Measurements from ENCODE around the gene RASD1. TPM values are rescaled to one million over a fixed set of nuclear protein-coding genes. Genes with fewer than 3 reads are reported as not detected.

Gene RASD1
- total RNA-seq, 1 experiment from 2014 or later: 5.7 TPM

GRCh38 chr17:17506893-17507464 lies 10.8 kb upstream of the RASD1 start:
- Histone ChIP-seq H2BK120ac (ENCODE audit: low read depth, low read length, poor library complexity, severe bottlenecking) (no peak overlapping the region), H3K4me1 (ENCODE audit: insufficient read depth, low read length) (no peaks in the 10 kb centered on the region), H2BK15ac (ENCODE audit: low read depth, low read length) (no peak overlapping the region), H3K9me3 (ENCODE audit: control insufficient read depth, low read depth, low read length) (no peaks in the 10 kb centered on the region), H2BK12ac (ENCODE audit: insufficient read length, low read depth, low read length) (no peak overlapping the region), H3K56ac (ENCODE audit: insufficient read length, low read depth, low read length) (no peak overlapping the region), H4K8ac (replicated peaks; ENCODE audit: insufficient read length, low read depth, low read length) (no peak overlapping the region), H2BK5ac (ENCODE audit: insufficient read length, low read length) (no peak overlapping the region), H3K79me2 (ENCODE audit: insufficient read depth, low read length) (no peaks in the 10 kb centered on the region), H3K27ac (ENCODE audit: insufficient read length, low read depth, low read length) (no peak overlapping the region), H3K27me3 (ENCODE audit: insufficient read depth, low read length) (no peaks in the 10 kb centered on the region), H3K4me2 (ENCODE audit: insufficient read depth, insufficient read length, low read length) (no peak overlapping the region), H2AFZ (ENCODE audit: low read length) (no peak overlapping the region), H3K23ac (ENCODE audit: insufficient read length, low read depth, low read length) (no peak overlapping the region), H3K4ac (ENCODE audit: low read depth, low read length) (no peak overlapping the region), H3T11ph (ENCODE audit: low read length) (no peak overlapping the region), H3K9ac (ENCODE audit: extremely low read depth, insufficient read length, low read length) (no peak overlapping the region), H2AK5ac (ENCODE audit: insufficient read length, low read length) (no peak overlapping the region), H3K14ac (ENCODE audit: insufficient read depth, low read length) (no peak overlapping the region; the same call in 1 of the 2 replicates), H2BK20ac (ENCODE audit: low read depth, low read length, poor library complexity, severe bottlenecking) (no peak overlapping the region), H3K18ac (ENCODE audit: insufficient read length, low read depth, low read length) (no peak overlapping the region), H4K91ac (ENCODE audit: insufficient read length, low read depth, low read length) (no peak overlapping the region), H4K20me1 (ENCODE audit: control insufficient read depth, insufficient read depth, insufficient read length) (no peaks in the 10 kb centered on the region), H4K5ac (ENCODE audit: insufficient read length, low read depth, low read length) (no peak overlapping the region), H3K23me2 (ENCODE audit: insufficient read length, low read depth, low read length, poor library complexity, severe bottlenecking) (no peaks in the 10 kb centered on the region), H3K79me1 (ENCODE audit: insufficient read depth, low read depth, low read length, poor library complexity, severe bottlenecking) (no peaks in the 10 kb centered on the region)
- H3K4me1 Mint-ChIP-seq: peaks cover 12 to 19% of the 10 kb centered on the region in 2 experiments; a peak in 3 of 4 replicates
- peaks cover 3% of the 10 kb centered on the region for H3K27me3 Mint-ChIP-seq (ENCODE audit: low read depth)
- H3K27ac Mint-ChIP-seq: no peak overlapping the region
- no CpG with 5 or more reads among the region's 17 CpGs for WGBS (ENCODE audit: extremely low coverage, insufficient read length, low lambda C conversion rate)
- no peak for DNase-seq
- no peaks in the 10 kb centered on the region for H3K36me3 Mint-ChIP-seq (ENCODE audit: insufficient read depth in 1 of 3, low read depth in 3 of 3)
- H3K4me3 Mint-ChIP-seq: no peak overlapping the region
- TF ChIP-seq CTCF (conservative IDR thresholded peaks at IDR 0.05): no peak
- H3K9me3 Mint-ChIP-seq: no peaks in the 10 kb centered on the region
